ENCODE data around the gene CHTF18.

- TF ChIP-seq ARID1B (IDR thresholded peaks at IDR 0.05) (no peak), TAF1 (IDR thresholded peaks at IDR 0.05; ENCODE audit: control insufficient read depth, extremely low read depth, insufficient read depth, low read length, severe bottlenecking) (no peak), CBFB (CRISPR knock-in tag; IDR thresholded peaks at IDR 0.05) (no peak), PURB (CRISPR knock-in tag; IDR thresholded peaks at IDR 0.05; ENCODE audit: low read depth) (no peak)
These were observed 44.5 kb upstream of the CHTF18 start for GRCh38 chr16:743794-744500.
